MV-4-11 (cell line): ENCODE results near the gene CACNA1E.
"Not testable (repeated sequence)": the region's sequence is repeated elsewhere in the genome, so short reads cannot be mapped to it uniquely, and the experiment has no call there.

ENCODE experiments used
- DNase-seq: peaks from one replicate; lab custom pipeline; 2025; lab: John Stamatoyannopoulos, UW

Gene CACNA1E

GRCh38 chr1:181809991-181810545 is 326.8 kb downstream of the CACNA1E start:
- no peak for DNase-seq

- DNase-seq, result no peak
Observed at GRCh38 chr1:181812208-181812607, 328.9 kb downstream of the CACNA1E start.

- DNase-seq, result no peak
Observed at GRCh38 chr1:181813266-181813665, 329.9 kb downstream of the CACNA1E start.

DNA sequence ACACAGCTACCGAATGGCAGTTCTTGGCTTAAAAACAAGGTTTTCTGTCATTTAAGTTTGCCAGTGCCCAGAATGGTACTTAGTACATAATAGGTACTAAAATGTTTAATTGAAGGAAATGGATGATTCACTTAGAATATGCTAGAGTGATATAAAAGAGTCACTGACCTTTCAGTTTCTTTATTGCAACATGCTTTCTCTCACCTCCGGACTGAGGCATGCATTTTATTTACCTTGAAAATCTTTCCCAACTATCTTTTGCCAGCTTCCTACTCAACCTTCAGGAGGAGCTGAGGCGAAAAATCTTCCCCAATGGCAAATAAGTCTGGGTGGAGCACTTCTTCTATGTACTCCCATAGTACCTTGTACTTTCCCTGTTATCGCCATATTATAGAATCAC is 333.3 kb downstream of the CACNA1E start:
- DNase-seq, result no peak

- DNase-seq, result no peak
Observed at GRCh38 chr1:181817091-181817490, 333.8 kb downstream of the CACNA1E start.

- DNase-seq, result no peak
Observed at GRCh38 chr1:181818459-181818858, 335.1 kb downstream of the CACNA1E start.

- DNase-seq, result no peak
Observed at GRCh38 chr1:181818943-181819342, 335.6 kb downstream of the CACNA1E start.

GRCh38 chr1:181821701-181822100 is 338.4 kb downstream of the CACNA1E start:
- DNase-seq, result no peak

DNA sequence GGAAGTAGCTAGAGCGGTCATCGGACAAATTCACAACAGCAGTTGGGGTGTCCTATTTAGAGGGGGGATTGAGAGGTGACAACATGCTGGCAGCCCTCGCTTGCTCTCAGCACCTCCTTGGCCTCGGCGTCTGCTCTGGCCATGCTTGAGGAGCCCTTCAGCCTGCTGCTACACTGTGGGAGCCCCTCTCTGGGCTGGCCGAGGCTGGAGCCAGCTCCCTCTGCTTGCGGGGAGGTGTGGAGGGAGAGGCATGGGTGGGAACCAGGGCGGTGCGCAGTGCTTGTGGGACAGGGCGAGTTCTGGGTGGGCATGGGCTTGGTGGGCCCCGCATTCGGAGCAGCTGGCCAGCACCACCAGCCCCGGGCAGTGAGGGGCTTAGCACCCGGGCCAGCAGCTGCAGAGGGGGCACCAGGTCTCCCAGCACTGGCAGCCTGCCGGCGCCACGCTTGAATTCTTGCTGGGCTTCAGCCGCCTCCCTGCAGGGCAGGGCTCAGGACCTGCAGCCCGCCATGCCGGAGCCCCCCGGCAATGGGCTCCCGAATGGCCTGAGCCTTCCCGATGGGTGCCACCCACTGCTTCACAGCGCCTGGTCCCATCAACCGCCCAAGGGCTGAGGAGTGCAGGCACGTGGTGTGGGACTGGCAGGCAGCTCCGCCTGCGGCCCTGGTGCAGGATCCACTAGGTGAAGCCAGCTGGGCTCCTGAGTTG is 349.0 kb downstream of the CACNA1E start:
- DNase-seq, result not testable (repeated sequence)

GRCh38 chr1:181846001-181846645 is 362.8 kb downstream of the CACNA1E start:
- no peak for DNase-seq

DNA sequence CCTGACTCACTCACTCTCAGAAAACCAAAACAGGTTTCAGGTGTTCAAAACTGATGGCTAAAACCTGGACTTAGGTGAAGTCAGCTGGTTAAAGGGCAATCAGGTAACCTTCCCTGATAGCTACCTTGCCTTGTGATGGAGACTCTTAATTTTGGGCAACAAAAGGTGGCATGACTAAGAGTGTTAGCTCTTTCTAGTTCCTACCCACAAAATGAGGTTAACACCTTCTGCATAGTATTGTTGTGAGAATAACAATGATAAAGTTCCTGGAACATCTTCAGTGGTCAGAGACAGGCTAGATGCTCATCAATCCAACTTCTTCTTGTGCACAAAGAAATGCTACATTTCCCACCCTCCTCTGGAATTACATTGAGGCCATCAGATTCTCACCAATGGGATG is 363.4 kb downstream of the CACNA1E start:
- no peak for DNase-seq

DNA sequence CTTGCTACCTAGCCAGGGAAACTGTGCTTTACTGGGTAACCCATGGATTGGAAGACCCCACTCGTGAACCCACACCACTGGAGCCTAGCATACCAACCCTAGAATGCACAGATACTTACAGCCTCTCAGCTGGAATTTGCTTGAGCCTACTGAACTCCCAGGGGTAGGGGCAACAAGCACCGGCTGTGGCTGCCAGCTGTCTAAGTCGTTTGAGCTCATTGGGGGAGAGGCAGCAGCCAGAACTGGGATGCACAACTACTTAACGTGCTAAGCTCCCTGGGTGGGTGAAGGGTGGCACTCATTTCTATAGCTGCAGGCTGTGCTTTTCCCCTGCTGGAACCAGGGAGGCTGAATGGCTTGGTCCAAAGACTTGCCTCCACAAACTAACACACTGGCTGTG is 365.8 kb downstream of the CACNA1E start:
- no peak for DNase-seq

- not testable (repeated sequence) for DNase-seq
Observed at GRCh38 chr1:181854212-181854611, 370.9 kb downstream of the CACNA1E start.

GRCh38 chr1:181855380-181855779 is 372.1 kb downstream of the CACNA1E start:
- no peak for DNase-seq
